A673 (cell line): Measurements from ENCODE around the gene BMPR1B. TPM values are rescaled to one million over a fixed set of nuclear protein-coding genes. Genes with fewer than 3 reads are reported as not detected.

ENCODE experiments used
- BruUV-seq: library from RNA; stranded (reverse); fragments of 400-500 nt; replicated peaks from 2 replicates; lab custom pipeline; 2021; lab: Mats Ljungman, UMichigan
- CTCF ChIA-PET: fragments of 300-600 bp; sonication (Branson Sonifier 250); formaldehyde crosslinking; loops from one replicate; lab custom pipeline; 2022; ENCODE audit warnings: antibody characterized with exemption; lab: Charles Lee
- POLR2A ChIA-PET: fragments of 300-600 bp; sonication (Branson Sonifier 250); formaldehyde crosslinking; loops from one replicate; lab custom pipeline; 2022; ENCODE audit warnings: antibody characterized with exemption; ENCODE audit not compliant: low non-redundant PET; lab: Charles Lee
- DNase-seq: peaks from one replicate; pipeline ENCODE4 v3.0.0-alpha.2; 2015; ENCODE audit warnings: low spot score
- H3K27ac ChIP-seq: fragments of 200-600 bp; sonication (generic); 2 replicates; pipeline ENCODE4 v1.5.1; 2016; ENCODE audit warnings: mixed run types, low read depth, mild to moderate bottlenecking, mixed read lengths, antibody characterized with exemption, low read length; ENCODE audit not compliant: poor library complexity, severe bottlenecking
- H3K27me3 ChIP-seq: fragments of 200-600 bp; sonication (generic); replicated peaks from 2 replicates; pipeline ENCODE4 v1.6.1; 2017; ENCODE audit warnings: mixed run types, low read depth, mild to moderate bottlenecking, mixed read lengths, antibody characterized with exemption, low read length; ENCODE audit not compliant: insufficient read depth, poor library complexity
- H3K36me3 ChIP-seq: fragments of 200-600 bp; sonication (generic); 2 replicates; pipeline ENCODE4 v1.6.1; 2016; ENCODE audit warnings: mixed run types, mild to moderate bottlenecking, mixed read lengths, antibody characterized with exemption, low read length; ENCODE audit not compliant: insufficient read depth, poor library complexity, severe bottlenecking
- H3K4me1 ChIP-seq: fragments of 200-600 bp; sonication (generic); 2 replicates; pipeline ENCODE4 v1.6.1; 2017; ENCODE audit warnings: mixed run types, mild to moderate bottlenecking, mixed read lengths, antibody characterized with exemption, low read length; ENCODE audit not compliant: insufficient read depth, poor library complexity, severe bottlenecking
- H3K4me3 ChIP-seq: fragments of 200-600 bp; sonication (generic); 2 replicates; pipeline ENCODE4 v1.5.1; 2016; ENCODE audit warnings: low read depth, mixed run types, mild to moderate bottlenecking, mixed read lengths, low read length; ENCODE audit not compliant: poor library complexity, severe bottlenecking
- H3K9me3 ChIP-seq: fragments of 200-600 bp; sonication (generic); 2 replicates; pipeline ENCODE4 v1.6.1; 2016; ENCODE audit warnings: mixed run types, low read depth, mild to moderate bottlenecking, mixed read lengths, antibody characterized with exemption, low read length; ENCODE audit not compliant: poor library complexity, severe bottlenecking
- CTCF ChIP-seq: fragments of 300-800, 200-600 bp; sonication (generic); conservative IDR thresholded peaks from 2 replicates; pipeline ENCODE4 v1.5.1; 2017; ENCODE audit warnings: low read depth, mild to moderate bottlenecking, antibody characterized with exemption, low read length, moderate library complexity, mixed read lengths
- EZH2 ChIP-seq: fragments of 200-600 bp; sonication (generic); IDR thresholded peaks from 2 replicates; pipeline ENCODE4 v1.6.1; 2017; ENCODE audit warnings: borderline replicate concordance, low read depth, mild to moderate bottlenecking, mixed read lengths, antibody characterized with exemption, low read length; ENCODE audit not compliant: poor library complexity, severe bottlenecking
- intact Hi-C: fragments of 100-400 bp; cut with micrococcal nuclease; formaldehyde crosslinking; loops from one replicate; pipeline ENCODE4 v1.10.0; 2022; ENCODE audit not compliant: unreplicated experiment
- total RNA-seq: library from RNA; stranded (reverse); gene quantifications from 2 replicates; pipeline ENCODE4 v1.2.3, GENCODE V29; 2021

The BMPR1B gene
- total RNA-seq, 1 experiment from 2014 or later = 2.2 TPM

GRCh38 chr4:94932366-94932765 lies 174.6 kb downstream of the BMPR1B start:
- no peak overlapping the region for H3K4me3 ChIP-seq
- H3K27me3 ChIP-seq = no peaks in the 10 kb centered on the region
- POLR2A ChIA-PET = no interaction called here
- H3K4me1 ChIP-seq = no peaks in the 10 kb centered on the region
- no TSS peak for BruUV-seq
- DNase-seq = no peak
- H3K27ac ChIP-seq = no peak overlapping the region
- no peaks in the 10 kb centered on the region for H3K36me3 ChIP-seq
- intact Hi-C loops = no loop called here
- no peaks in the 10 kb centered on the region for H3K9me3 ChIP-seq
- CTCF ChIA-PET = no interaction called here
- no peak for TF ChIP-seq EZH2
- TF ChIP-seq CTCF = no peak

- no peak for DNase-seq
- BruUV-seq = no TSS peak
- TF ChIP-seq CTCF = no peak
- no peak for TF ChIP-seq EZH2
- Histone ChIP-seq H3K9me3 (no peaks in the 10 kb centered on the region), H3K27me3 (no peaks in the 10 kb centered on the region), H3K27ac (no peak overlapping the region), H3K4me1 (no peaks in the 10 kb centered on the region), H3K4me3 (no peak overlapping the region), H3K36me3 (no peaks in the 10 kb centered on the region)
- intact Hi-C loops = no loop called here
- ChIA-PET POLR2A (no interaction called here), CTCF (no interaction called here)
Observed at GRCh38 chr4:94933799-94934198, 176.0 kb downstream of the BMPR1B start.

GRCh38 chr4:94934201-94934600 lies 176.4 kb downstream of the BMPR1B start:
- ChIA-PET POLR2A (no interaction called here), CTCF (no interaction called here)
- H3K9me3 ChIP-seq = no peaks in the 10 kb centered on the region
- no peak for DNase-seq
- H3K4me3 ChIP-seq = no peak overlapping the region
- TF ChIP-seq EZH2 (no peak), CTCF (no peak)
- no peak overlapping the region for H3K27ac ChIP-seq
- no peaks in the 10 kb centered on the region for H3K4me1 ChIP-seq
- no peaks in the 10 kb centered on the region for H3K27me3 ChIP-seq
- intact Hi-C loops = no loop called here
- H3K36me3 ChIP-seq = no peaks in the 10 kb centered on the region
- no TSS peak for BruUV-seq
